Psoas muscle (tissue), 8 donors: Measurements from ENCODE around the gene CUX1. TPM values are rescaled to one million over a fixed set of nuclear protein-coding genes. Genes with fewer than 3 reads are reported as not detected.

Source experiments
- ATAC-seq, 4 donors: fragments of 200-7000 bp; cut with Tn5 transposase; one replicate each; pipeline ENCODE4 v1.9.1; 2020; ENCODE audit warnings: moderate library complexity in 3 of 4, mild to moderate bottlenecking in 2 of 4
- DNase-seq, 2 donors: peaks; one replicate each; pipeline ENCODE4 v3.0.0-alpha.2; 2020
- H3K27ac ChIP-seq: fragments of 200-600 bp; one replicate; pipeline ENCODE4 v1.8.0; 2022
- H3K27me3 ChIP-seq, 3 donors: fragments of 200-600 bp in 1 of 3; one replicate each; pipeline versions ENCODE4 v1.6.1 to v1.8.0; 2013 to 2022; ENCODE audit warnings: low read length in 2 of 3, mild to moderate bottlenecking in 2 of 3, moderate library complexity in 1 of 3; ENCODE audit not compliant: insufficient read depth in 3 of 3
- H3K36me3 ChIP-seq, 2 donors: fragments of 200-600 bp in 1 of 2; one replicate each; pipeline versions ENCODE4 v1.6.1 to v1.8.0; 2013 to 2022; ENCODE audit warnings: low read depth in 1 of 2, mild to moderate bottlenecking in 1 of 2, moderate library complexity in 1 of 2; ENCODE audit not compliant: insufficient read depth in 1 of 2
- H3K4me1 ChIP-seq: fragments of 200-600 bp; one replicate; pipeline ENCODE4 v1.8.0; 2022
- H3K4me3 ChIP-seq: fragments of 200-600 bp; one replicate; pipeline ENCODE4 v1.8.0; 2022; ENCODE audit warnings: mild to moderate bottlenecking
- H3K9me3 ChIP-seq: fragments of 200-600 bp; one replicate; pipeline ENCODE4 v1.8.0; 2022
- CTCF ChIP-seq: fragments of 200-600 bp; IDR thresholded peaks from one replicate; pipeline ENCODE4 v1.8.0; 2022; ENCODE audit warnings: antibody characterized with exemption
- WGBS, 3 donors: extraction: QIAGEN DNeasy Blood & Tissue Kit; methylation state at CpG; one replicate each; pipeline versions ENCODE4 v1.1.6 to v1.1.7; 2013; 5-methylcytosine and 5-hydroxymethylcytosine counted together
- intact Hi-C, 2 donors: fragments of 100-400 bp; cut with DNase I; formaldehyde crosslinking; loops; one replicate each; pipeline versions ENCODE4 v1.11.0 to v1.14.2; 2022
- polyA plus RNA-seq, 3 donors: library from polyadenylated mRNA; stranded (reverse); fragments of 200-250 nt; gene quantifications; one replicate each; pipeline ENCODE4 v1.2.3, GENCODE V29; 2013
- total RNA-seq, 4 donors: library from RNA; stranded (reverse); fragmentation: NEBNext Ultra II Directional in 2 of 4; extraction: Animal tissue kit (Norgen Biotek cat#: 25700) in 2 of 4; gene quantifications; one replicate each; pipeline versions ENCODE4 v1.2.1 to v1.2.4, GENCODE V29; 2021 to 2023
- donor health status: healthy with polysubstance abuse.
- donor health status: DM: no; HTN: no; CAD: no; lungs with moderate emphysema.
- donor health status: Bipolar disorder and iron deficiency.
- donor health status: healthy.
- donor health status: DM: yes; HTN: yes; CAD: no.
- donor health status: DM: no; HTN: no; CAD: no.
- donor health status: DM: no; HTN: no; CAD: no.
- donor health status: DM: yes; HTN: yes; CAD: no.

CUX1 gene
- total and polyA plus RNA-seq, 7 donors = 12.5 to 95.6 (median 72.4) TPM

- Histone ChIP-seq H3K4me3 (no peak overlapping the region), H3K36me3 (no peaks in the 10 kb centered on the region), H3K27ac (no peak overlapping the region), H3K9me3 (no peaks in the 10 kb centered on the region), H3K4me1 (no peaks in the 10 kb centered on the region), H3K27me3 (no peaks in the 10 kb centered on the region)
- ATAC-seq (peak in 3 of 4 donors; percentile 11 to 48 (median 32)), DNase-seq (no peak)
- no peak for TF ChIP-seq CTCF
- 70 to 75% (median 71%) methylated on average over 9 of the region's 9 CpGs for WGBS, 3 donors
- intact Hi-C loops = no loop called here
These were observed 246.3 kb downstream of the CUX1 start for GRCh38 chr7:102063690-102064180.

GRCh38 chr7:102064361-102065025 is 247.1 kb downstream of the CUX1 start:
- 56 to 61% (median 58%) methylated on average over 12 of the region's 12 CpGs for WGBS, 3 donors

GRCh38 chr7:102065226-102065625 is 247.8 kb downstream of the CUX1 start:
- TF ChIP-seq CTCF = no peak
- DNase-seq (no peak), ATAC-seq (no peak)
- no peaks in the 10 kb centered on the region for H3K9me3 ChIP-seq
- no peak overlapping the region for H3K4me3 ChIP-seq
- H3K27ac ChIP-seq = no peak overlapping the region
- intact Hi-C loops = no loop called here
- no peaks in the 10 kb centered on the region for H3K4me1 ChIP-seq
- H3K27me3 ChIP-seq = no peaks in the 10 kb centered on the region
- H3K36me3 ChIP-seq = peaks cover 0 to 5% of the 10 kb centered on the region in 2 donors
- 87 to 93% (median 92%) methylated on average over 6 of the region's 6 CpGs for WGBS, 3 donors

More at GRCh38 chr7:102064361-102065025, 247.1 kb downstream of the CUX1 start:
- H3K36me3 ChIP-seq = no peaks in the 10 kb centered on the region
- no peaks in the 10 kb centered on the region for H3K4me1 ChIP-seq
- DNase-seq = no peak
- TF ChIP-seq CTCF = no peak
- ATAC-seq = peak in 3 of 4 donors; percentile 46 to 59 (median 49)
- intact Hi-C loops = no loop called here
- H3K27ac ChIP-seq = no peak overlapping the region
- H3K27me3 ChIP-seq = no peaks in the 10 kb centered on the region
- H3K4me3 ChIP-seq = no peak overlapping the region
- no peaks in the 10 kb centered on the region for H3K9me3 ChIP-seq

GRCh38 chr7:102066476-102066875 is 249.1 kb downstream of the CUX1 start:
- no peaks in the 10 kb centered on the region for H3K9me3 ChIP-seq
- H3K4me1 ChIP-seq = no peaks in the 10 kb centered on the region
- no peak overlapping the region for H3K27ac ChIP-seq
- WGBS, 3 donors = 75 to 82% (median 78%) methylated on average over 9 of the region's 9 CpGs
- peaks cover 0 to 16% of the 10 kb centered on the region in 2 donors for H3K36me3 ChIP-seq
- no peak overlapping the region for H3K4me3 ChIP-seq
- intact Hi-C loops = no loop called here
- TF ChIP-seq CTCF = no peak
- DNase-seq (no peak), ATAC-seq (no peak)
- H3K27me3 ChIP-seq = no peaks in the 10 kb centered on the region

GRCh38 chr7:102068846-102069245 is 251.4 kb downstream of the CUX1 start:
- intact Hi-C loops = no loop called here

More at GRCh38 chr7:102068846-102069245, 251.4 kb downstream of the CUX1 start:
- ATAC-seq (no peak), DNase-seq (no peak)
- no peaks in the 10 kb centered on the region for H3K27me3 ChIP-seq
- H3K9me3 ChIP-seq = no peaks in the 10 kb centered on the region
- H3K36me3 ChIP-seq = peaks cover 0 to 29% of the 10 kb centered on the region in 2 donors
- H3K4me3 ChIP-seq = no peak overlapping the region
- 85 to 90% (median 88%) methylated on average over 14 of the region's 14 CpGs for WGBS, 3 donors
- no peak for TF ChIP-seq CTCF
- H3K4me1 ChIP-seq = no peaks in the 10 kb centered on the region
- no peak overlapping the region for H3K27ac ChIP-seq
